H1 (cell line): Measurements from ENCODE around the gene LRCH1. TPM values are rescaled to one million over a fixed set of nuclear protein-coding genes. Genes with fewer than 3 reads are reported as not detected.

Experiments
- CTCF ChIA-PET: fragments of 300-600 bp; sonication (Branson Sonifier 250); formaldehyde crosslinking; loops from one replicate; lab custom pipeline; 2021; ENCODE audit not compliant: partially characterized antibody; lab: Charles Lee
- POLR2A ChIA-PET: fragments of 300-600 bp; sonication (Branson Sonifier 250); formaldehyde crosslinking; loops from one replicate; lab custom pipeline; 2021; ENCODE audit warnings: inconsistent platforms; ENCODE audit not compliant: partially characterized antibody; lab: Charles Lee
- DNase-seq, 2 experiments: peaks; one replicate each; pipeline versions ENCODE4 v3.0.0 to v3.0.0-alpha.2; 2010 to 2022; ENCODE audit warnings: low spot score in 2 of 2, low read depth in 1 of 2, mixed read lengths in 1 of 2
- FAIRE-seq: peaks from 2 replicates; lab custom pipeline; 2011; peaks lifted over from hg19 to GRCh38; lab: Jason Lieb, UNC
- H2AFZ ChIP-seq: 2 replicates; pipeline ENCODE4 v1.8.1; 2012; ENCODE audit warnings: low read length, inconsistent platforms
- H2AK5ac ChIP-seq: 2 replicates; pipeline ENCODE4 v1.6.1; 2013; ENCODE audit warnings: low read depth, low read length
- H2BK120ac ChIP-seq: replicated peaks from 2 replicates; pipeline ENCODE3; 2013; ENCODE audit warnings: low read depth, low read length, inconsistent platforms
- H2BK12ac ChIP-seq: 2 replicates; pipeline ENCODE4 v1.6.1; 2013; ENCODE audit warnings: low read depth, low read length
- H2BK15ac ChIP-seq: 2 replicates; pipeline ENCODE4 v1.6.1; 2013; ENCODE audit warnings: low read length
- H2BK20ac ChIP-seq: 2 replicates; pipeline ENCODE4 v1.6.1; 2013; ENCODE audit warnings: low read length
- H2BK5ac ChIP-seq: 2 replicates; pipeline ENCODE4 v1.6.1; 2013; ENCODE audit warnings: low read depth, low read length
- H3K14ac ChIP-seq: 2 replicates; pipeline ENCODE4 v1.6.1; 2013; ENCODE audit warnings: inconsistent platforms; ENCODE audit not compliant: insufficient read length
- H3K18ac ChIP-seq: 2 replicates; pipeline ENCODE4 v1.6.1; 2013; ENCODE audit warnings: low read length; ENCODE audit errors: extremely low read depth
- H3K23ac ChIP-seq: 2 replicates; pipeline ENCODE4 v1.6.1; 2013; ENCODE audit warnings: inconsistent platforms; ENCODE audit not compliant: insufficient read length
- H3K23me2 ChIP-seq: 2 replicates; pipeline ENCODE4 v1.6.1; 2013; ENCODE audit warnings: low read depth, low read length
- H3K27ac ChIP-seq: 2 replicates; pipeline ENCODE4 v1.6.1; 2011; ENCODE audit warnings: low read depth, low read length, inconsistent platforms
- H3K27me3 ChIP-seq, 4 experiments: replicated peaks in 1 of 4; 1 replicate in 1 of 4; 2 replicates in 3 of 4; pipeline versions ENCODE4 v1.6.1 to v1.8.1; 2011 to 2013; ENCODE audit warnings: low read length in 3 of 4, mild to moderate bottlenecking in 3 of 4, inconsistent platforms in 2 of 4, mixed read lengths in 2 of 4, moderate library complexity in 1 of 4; ENCODE audit not compliant: control insufficient read depth in 3 of 4, insufficient read depth in 3 of 4; ENCODE audit errors: extremely low read depth in 1 of 4
- H3K36me3 ChIP-seq, 4 experiments: 2 replicates each; pipeline versions ENCODE4 v1.6.1 to v1.8.1; 2011 to 2013; ENCODE audit warnings: mild to moderate bottlenecking in 4 of 4, low read length in 3 of 4, moderate library complexity in 2 of 4, control low read depth in 1 of 4, inconsistent platforms in 1 of 4; ENCODE audit not compliant: insufficient read depth in 4 of 4, control insufficient read depth in 2 of 4
- H3K4ac ChIP-seq: replicated peaks from 2 replicates; pipeline ENCODE3; 2013; ENCODE audit warnings: low read length, low read depth, mixed read lengths, inconsistent platforms; ENCODE audit not compliant: insufficient read length
- H3K4me1 ChIP-seq, 4 experiments: replicated peaks in 1 of 4; 1 replicate in 1 of 4; 2 replicates in 3 of 4; pipeline versions ENCODE4 v1.6.1 to v1.8.1; 2011 to 2013; ENCODE audit warnings: low read length in 3 of 4, inconsistent platforms in 2 of 4, mixed read lengths in 1 of 4; ENCODE audit not compliant: insufficient read depth in 4 of 4, control insufficient read depth in 3 of 4
- H3K4me2 ChIP-seq, 2 experiments: 2 replicates each; pipeline versions ENCODE4 v1.6.1 to v1.8.1; 2011 to 2013; ENCODE audit warnings: low read depth in 2 of 2, low read length in 2 of 2, control low read depth in 1 of 2, inconsistent platforms in 1 of 2, mild to moderate bottlenecking in 1 of 2; ENCODE audit not compliant: insufficient read depth in 1 of 2
- H3K4me3 ChIP-seq, 4 experiments: fragments of 200-600, 300-600 bp in 1 of 4; sonication (generic), shearing (Covaris generic), sonication (Bioruptor Twin) in 1 of 4; 2 replicates each; pipeline versions ENCODE4 v1.5.1 to v1.8.1; 2011 to 2016; ENCODE audit warnings: low read length in 4 of 4, low read depth in 3 of 4, control low read depth in 2 of 4, inconsistent platforms in 2 of 4, mild to moderate bottlenecking in 2 of 4, mixed read lengths in 1 of 4, moderate library complexity in 1 of 4; ENCODE audit not compliant: insufficient read depth in 2 of 4; ENCODE audit errors: extremely low read depth in 1 of 4
- H3K56ac ChIP-seq: replicated peaks from 2 replicates; pipeline ENCODE3; 2013; ENCODE audit warnings: low read depth, mild to moderate bottlenecking, mixed read lengths, low read length, inconsistent platforms; ENCODE audit not compliant: insufficient read length
- H3K79me1 ChIP-seq: 2 replicates; pipeline ENCODE4 v1.6.1; 2013; ENCODE audit warnings: low read depth, low read length, control low read depth
- H3K79me2 ChIP-seq, 2 experiments: 2 replicates each; pipeline versions ENCODE4 v1.6.1 to v1.8.1; 2012 to 2013; ENCODE audit warnings: low read length in 2 of 2, mild to moderate bottlenecking in 2 of 2, inconsistent platforms in 1 of 2; ENCODE audit not compliant: insufficient read depth in 2 of 2, control insufficient read depth in 1 of 2
- H3K9ac ChIP-seq, 4 experiments: replicated peaks in 1 of 4; 1 replicate in 1 of 4; 2 replicates in 3 of 4; pipeline versions ENCODE4 v1.6.1 to v1.8.1; 2011 to 2013; ENCODE audit warnings: low read depth in 3 of 4, low read length in 3 of 4, control low read depth in 2 of 4, mild to moderate bottlenecking in 2 of 4, moderate library complexity in 2 of 4, inconsistent platforms in 1 of 4; ENCODE audit errors: extremely low read depth in 1 of 4
- H3K9me3 ChIP-seq, 2 experiments: 2 replicates each; pipeline versions ENCODE4 v1.6.1 to v1.8.1; 2012 to 2013; ENCODE audit warnings: mild to moderate bottlenecking in 2 of 2, moderate library complexity in 2 of 2, control low read depth in 1 of 2, inconsistent platforms in 1 of 2, low read depth in 1 of 2, low read length in 1 of 2, mixed read lengths in 1 of 2; ENCODE audit not compliant: insufficient read depth in 2 of 2
- H4K20me1 ChIP-seq, 2 experiments: replicated peaks in 1 of 2; 2 replicates each; pipeline versions ENCODE3 to v1.8.1; 2011 to 2013; ENCODE audit warnings: inconsistent platforms in 2 of 2, low read length in 2 of 2, mild to moderate bottlenecking in 1 of 2; ENCODE audit not compliant: insufficient read depth in 2 of 2, control insufficient read depth in 1 of 2
- H4K5ac ChIP-seq: 2 replicates; pipeline ENCODE4 v1.6.1; 2013; ENCODE audit warnings: low read length, low read depth, mixed read lengths, inconsistent platforms; ENCODE audit not compliant: insufficient read length
- H4K8ac ChIP-seq: 2 replicates; pipeline ENCODE4 v1.8.0; 2013; ENCODE audit warnings: mild to moderate bottlenecking, moderate library complexity, low read length, inconsistent platforms; ENCODE audit not compliant: insufficient read depth; ENCODE audit errors: extremely low read depth
- H4K91ac ChIP-seq: replicated peaks from 2 replicates; pipeline ENCODE3; 2013; ENCODE audit warnings: low read length, mixed read lengths, inconsistent platforms; ENCODE audit not compliant: insufficient read length
- BRCA1 ChIP-seq: IDR thresholded peaks from 2 replicates; pipeline ENCODE4 v1.6.1; 2012; ENCODE audit warnings: low read depth, low read length, improper control_type of control experiment
- CHD2 ChIP-seq: IDR thresholded peaks from 2 replicates; pipeline ENCODE4 v1.6.1; 2012; ENCODE audit warnings: low read length, improper control_type of control experiment
- HDAC2 ChIP-seq, 2 experiments: fragments of 300-600 bp in 1 of 2; sonication (generic) in 1 of 2; IDR thresholded peaks; 2 replicates each; pipeline ENCODE4 v1.6.1; 2011 to 2012; ENCODE audit warnings: low read depth in 2 of 2, low read length in 2 of 2, mild to moderate bottlenecking in 2 of 2, moderate library complexity in 2 of 2, borderline replicate concordance in 1 of 2, inconsistent platforms in 1 of 2
- KDM1A ChIP-seq: fragments of 200-600, 300-600 bp; sonication (generic); IDR thresholded peaks from 2 replicates; pipeline ENCODE4 v1.7.1; 2016; ENCODE audit warnings: mild to moderate bottlenecking, low read length, borderline replicate concordance
- RFX5 ChIP-seq: IDR thresholded peaks from 2 replicates; pipeline ENCODE4 v1.6.1; 2011; ENCODE audit warnings: low read depth, low read length, improper control_type of control experiment, borderline replicate concordance
- RNF2 ChIP-seq: fragments of 200-900, 300-1000 bp; sonication (generic); IDR thresholded peaks from 2 replicates; pipeline ENCODE4 v1.7.1; 2016; ENCODE audit warnings: borderline replicate concordance, low read depth, mild to moderate bottlenecking, antibody characterized with exemption, low read length; ENCODE audit not compliant: poor library complexity, severe bottlenecking; ENCODE audit errors: missing control alignments
- RXRA ChIP-seq: IDR thresholded peaks from 2 replicates; pipeline ENCODE4 v1.6.1; 2011; ENCODE audit warnings: low read depth, mild to moderate bottlenecking, low read length, moderate library complexity; ENCODE audit not compliant: insufficient read depth
- YY1 ChIP-seq: IDR thresholded peaks from 2 replicates; pipeline ENCODE4 v1.6.1; 2011; ENCODE audit warnings: low read depth, mild to moderate bottlenecking, low read length
- ZNF274 ChIP-seq: IDR thresholded peaks from 2 replicates; pipeline ENCODE4 v1.7.0; 2012; ENCODE audit warnings: low read length, borderline replicate concordance; ENCODE audit errors: extremely low read depth
- WGBS, 2 experiments: shearing (Covaris generic) in 1 of 2; methylation state at CpG; one replicate each; pipeline versions ENCODE4 v1.1.6 to v1.1.7; 2013 to 2015; ENCODE audit warnings: low lambda C conversion rate in 2 of 2, mixed read lengths in 2 of 2, inconsistent platforms in 1 of 2, low coverage in 1 of 2, missing lambda C conversion rate in 1 of 2; ENCODE audit not compliant: insufficient replicate concordance in 2 of 2, insufficient coverage in 1 of 2, insufficient read length in 1 of 2; ENCODE audit errors: extremely low coverage in 1 of 2, missing lambda C conversion rate in 1 of 2; 5-methylcytosine and 5-hydroxymethylcytosine counted together
- polyA plus RNA-seq, 7 experiments: library from polyadenylated mRNA; depleted of rRNA in 3 of 7; stranded (reverse) in 5 of 7; unstranded in 2 of 7; fragments of >200 nt in 5 of 7; fragments of 200-250 nt in 2 of 7; gene quantifications; 1 replicate in 5 of 7; 2 replicates in 1 of 7; 4 replicates in 1 of 7; pipeline versions ENCODE4 v1.2.1 to v1.2.3, GENCODE V29; 2011 to 2013; ENCODE audit warnings: missing spikeins in 2 of 7, mixed read lengths in 2 of 7
- total RNA-seq: library from RNA; stranded (reverse); fragmentation: NEBNext Ultra II Directional; extraction: Animal tissue kit (Norgen Biotek cat#: 25700); gene quantifications from 2 replicates; pipeline ENCODE4 v1.2.1, GENCODE V29; 2021

Gene LRCH1
- total and polyA plus RNA-seq, 2 of the 8 experiments (the other 6 are each of a cell fraction or from before 2014, with no cell fraction given), result 3.0 to 10.1 TPM

- no peak overlapping the region for H3K4me3 ChIP-seq
- ChIA-PET CTCF (interaction anchor here (1.1 to 1.5 kb wide), 3 partner anchors 10 to 42 kb away, joined by 3 to 4 read pairs (median 4); no protein-coding TSS in a partner anchor), POLR2A (interaction anchor here (1.8 kb wide), 1 partner anchor 10 kb away, joined by 4 read pairs; no protein-coding TSS in a partner anchor)
- H4K20me1 ChIP-seq, result peaks cover 2 to 5% of the 10 kb centered on the region in 2 experiments
- no peak overlapping the region for H2BK20ac ChIP-seq
- H3K23me2 ChIP-seq, result no peaks in the 10 kb centered on the region
- no peak overlapping the region for H3K18ac ChIP-seq
- TF ChIP-seq RXRA (no peak), RNF2 (no peak), CHD2 (no peak), RFX5 (no peak), KDM1A (no peak), HDAC2 (IDR thresholded peaks at IDR 0.05; ENCODE audit: borderline replicate concordance in 1 of 2, low read depth in 2 of 2, low read length in 2 of 2) (no peak), YY1 (no peak), BRCA1 (no peak), ZNF274 (no peak)
- H3K14ac ChIP-seq, result no peak overlapping the region
- H2BK5ac ChIP-seq, result no peak overlapping the region
- H3K4me1 ChIP-seq, result no peaks in the 10 kb centered on the region
- H3K36me3 ChIP-seq, result no peaks in the 10 kb centered on the region
- H2AK5ac ChIP-seq, result no peak overlapping the region
- H3K23ac ChIP-seq, result no peak overlapping the region
- DNase-seq (no peak), FAIRE-seq (no peak)
- H4K91ac ChIP-seq, result no peak overlapping the region
- WGBS, 2 experiments, result 100% methylated on average over 1 of the region's 1 CpG; no CpG with 5 or more reads in 1 of the 2 experiments
- no peaks in the 10 kb centered on the region for H3K9me3 ChIP-seq
- no peaks in the 10 kb centered on the region for H3K27me3 ChIP-seq
- no peak overlapping the region for H3K4me2 ChIP-seq
- H3K79me2 ChIP-seq, result peaks cover 8 to 65% of the 10 kb centered on the region in 2 experiments; a peak in 3 of 4 replicates
- no peak overlapping the region for H3K56ac ChIP-seq
- H3K4ac ChIP-seq, result no peak overlapping the region
- H2BK15ac ChIP-seq, result no peak overlapping the region
- peaks cover 2% of the 10 kb centered on the region for H3K79me1 ChIP-seq
- H2AFZ ChIP-seq, result no peak overlapping the region
- H2BK120ac ChIP-seq, result no peak overlapping the region
- no peak overlapping the region for H3K9ac ChIP-seq
- H4K8ac ChIP-seq, result no peak overlapping the region
- no peak overlapping the region for H2BK12ac ChIP-seq
- H3K27ac ChIP-seq, result no peak overlapping the region
- no peak overlapping the region for H4K5ac ChIP-seq
Measured at GRCh38 chr13:46561691-46562090, 8.7 kb downstream of the LRCH1 start.
